GM23248 (cell line): ENCODE measurements around the gene PEMT. TPM values are rescaled to one million over a fixed set of nuclear protein-coding genes. Genes with fewer than 3 reads are reported as not detected.

Experiments
- DNase-seq: peaks from one replicate; pipeline ENCODE4 v3.0.0-alpha.2; 2015
- H2AFZ ChIP-seq: fragments of 200-600 bp; sonication (generic); 2 replicates; pipeline ENCODE4 v1.6.1; 2016; ENCODE audit warnings: antibody characterized with exemption
- H3F3A ChIP-seq: fragments of 200-600 bp; sonication (generic); 2 replicates; pipeline ENCODE4 v1.6.1; 2016; ENCODE audit warnings: mild to moderate bottlenecking, antibody characterized with exemption, mixed run types; ENCODE audit not compliant: insufficient read depth
- H3K27ac ChIP-seq: fragments of 200-600 bp; sonication (generic); 2 replicates; pipeline ENCODE4 v1.5.1; 2016; ENCODE audit warnings: mild to moderate bottlenecking
- H3K27me3 ChIP-seq: fragments of 200-600 bp; sonication (generic); replicated peaks from 2 replicates; pipeline ENCODE4 v1.6.1; 2016; ENCODE audit warnings: mild to moderate bottlenecking; ENCODE audit not compliant: insufficient read depth
- H3K36me3 ChIP-seq: fragments of 200-600 bp; sonication (generic); 2 replicates; pipeline ENCODE4 v1.6.1; 2016; ENCODE audit warnings: low read depth, mild to moderate bottlenecking
- H3K4me1 ChIP-seq: fragments of 200-600 bp; sonication (generic); 2 replicates; pipeline ENCODE4 v1.6.1; 2016; ENCODE audit warnings: mild to moderate bottlenecking; ENCODE audit not compliant: insufficient read depth
- H3K4me2 ChIP-seq: fragments of 200-600 bp; sonication (generic); one replicate; pipeline ENCODE4 v1.6.1; 2016; ENCODE audit warnings: mild to moderate bottlenecking; ENCODE audit not compliant: unreplicated experiment
- H3K4me3 ChIP-seq: fragments of 200-600 bp; sonication (generic); 2 replicates; pipeline ENCODE4 v1.5.1; 2016; ENCODE audit warnings: mild to moderate bottlenecking
- H3K79me2 ChIP-seq: fragments of 200-600 bp; sonication (generic); 2 replicates; pipeline ENCODE4 v1.6.1; 2016; ENCODE audit warnings: mild to moderate bottlenecking; ENCODE audit not compliant: insufficient read depth
- H3K9ac ChIP-seq: fragments of 200-600 bp; sonication (generic); 2 replicates; pipeline ENCODE4 v1.6.1; 2016; ENCODE audit warnings: mild to moderate bottlenecking
- H3K9me2 ChIP-seq: fragments of 200-600 bp; sonication (generic); 2 replicates; pipeline ENCODE4 v1.6.1; 2016; ENCODE audit warnings: mixed run types, mild to moderate bottlenecking, moderate library complexity; ENCODE audit not compliant: insufficient read depth
- H3K9me3 ChIP-seq: fragments of 200-600 bp; sonication (generic); one replicate; pipeline ENCODE4 v1.6.1; 2017; ENCODE audit warnings: low read depth
- H4K20me1 ChIP-seq: fragments of 200-600 bp; sonication (generic); 2 replicates; pipeline ENCODE4 v1.6.0; 2016; ENCODE audit not compliant: insufficient read depth
- EZH2 ChIP-seq: fragments of 200-600 bp; sonication (generic); IDR thresholded peaks from 2 replicates; pipeline ENCODE4 v1.6.1; 2018; ENCODE audit warnings: antibody characterized with exemption, mild to moderate bottlenecking; ENCODE audit not compliant: insufficient read depth, poor library complexity, severe bottlenecking
- EZH2phosphoT487 ChIP-seq: fragments of 200-600 bp; sonication (generic); IDR thresholded peaks from 2 replicates; pipeline ENCODE4 v1.6.1; 2018; ENCODE audit warnings: antibody characterized with exemption, moderate library complexity, mild to moderate bottlenecking, low read depth; ENCODE audit not compliant: insufficient read depth
- WGBS, 2 experiments: methylation state at CpG; one replicate each; pipeline ENCODE4 v1.1.6; 2015 to 2017; ENCODE audit warnings: low lambda C conversion rate in 2 of 2, low coverage in 1 of 2; ENCODE audit errors: missing lambda C conversion rate in 2 of 2; 5-methylcytosine and 5-hydroxymethylcytosine counted together
- in situ Hi-C: fragments of 300-500 bp; cut with MboI; formaldehyde crosslinking; loops from 2 replicates; pipeline ENCODE4 v1.15.0; 2020
- polyA plus RNA-seq: library from polyadenylated mRNA; unstranded; fragments of >200 nt; fragmentation: Nextera tagmentation; extraction: Ambion mirVana; gene quantifications from 2 replicates; pipeline ENCODE4 v1.2.1, GENCODE V29; 2016
- total RNA-seq: library from RNA; depleted of rRNA; stranded (reverse); fragments of >200 nt; shearing (Covaris generic); gene quantifications from 2 replicates; pipeline ENCODE4 v1.2.3, GENCODE V29; 2014

The PEMT gene
- total and polyA plus RNA-seq, 2 experiments from 2014 or later: 62.0 to 68.7 TPM

GRCh38 chr17:17564896-17565295 is 26.6 kb downstream of the PEMT start:
- H3K4me2 ChIP-seq: no peak overlapping the region
- no peak overlapping the region for H3K27ac ChIP-seq
- no peaks in the 10 kb centered on the region for H3K27me3 ChIP-seq
- H4K20me1 ChIP-seq: no peaks in the 10 kb centered on the region
- H3K9ac ChIP-seq: no peak overlapping the region
- no peaks in the 10 kb centered on the region for H3K9me2 ChIP-seq
- WGBS, 2 experiments: 90% methylated on average over 5 of the region's 5 CpGs
- no peak for TF ChIP-seq EZH2
- no peak for TF ChIP-seq EZH2phosphoT487
- H3K9me3 ChIP-seq: no peaks in the 10 kb centered on the region
- H3K4me1 ChIP-seq: no peaks in the 10 kb centered on the region
- H3K36me3 ChIP-seq: no peaks in the 10 kb centered on the region
- H3K4me3 ChIP-seq: no peak overlapping the region
- in situ Hi-C loops: no loop called here
- no peak overlapping the region for H2AFZ ChIP-seq
- no peaks in the 10 kb centered on the region for H3K79me2 ChIP-seq
- no peaks in the 10 kb centered on the region for H3F3A ChIP-seq
- DNase-seq: no peak

DNA sequence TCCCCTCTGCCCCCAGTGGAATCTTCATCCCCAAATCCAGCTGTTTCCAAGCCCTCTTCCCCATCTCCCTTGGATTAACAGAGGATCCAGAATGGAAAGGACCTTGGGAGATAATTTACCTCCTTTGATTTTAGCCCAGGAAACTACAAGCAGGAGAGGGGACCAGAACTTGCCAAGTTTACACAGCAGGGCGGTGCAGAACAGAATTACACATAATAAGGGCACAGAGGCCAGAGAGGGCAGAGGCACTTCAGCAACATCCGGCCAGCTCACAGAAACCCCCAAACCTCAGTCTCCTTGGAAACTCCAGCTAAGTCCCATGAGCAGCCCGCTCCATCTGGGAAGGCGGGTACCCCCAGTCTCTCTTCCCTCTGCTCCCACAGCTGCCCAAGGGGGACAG is 27.2 kb downstream of the PEMT start:
- in situ Hi-C loops: no loop called here
- Histone ChIP-seq H2AFZ (no peak overlapping the region), H3K9me2 (no peaks in the 10 kb centered on the region), H3K9ac (no peak overlapping the region), H3K4me1 (no peaks in the 10 kb centered on the region), H3K79me2 (no peaks in the 10 kb centered on the region), H4K20me1 (no peaks in the 10 kb centered on the region), H3F3A (no peaks in the 10 kb centered on the region), H3K9me3 (no peaks in the 10 kb centered on the region), H3K27ac (no peak overlapping the region), H3K4me2 (no peak overlapping the region), H3K4me3 (no peak overlapping the region), H3K27me3 (no peaks in the 10 kb centered on the region), H3K36me3 (no peaks in the 10 kb centered on the region)
- WGBS, 2 experiments: 96 to 99% methylated on average over 4 of the region's 4 CpGs
- no peak for TF ChIP-seq EZH2
- TF ChIP-seq EZH2phosphoT487: no peak
- no peak for DNase-seq

- H3K4me2 ChIP-seq: no peak overlapping the region
- no peaks in the 10 kb centered on the region for H3K27me3 ChIP-seq
- no peak overlapping the region for H3K4me3 ChIP-seq
- H3K9me3 ChIP-seq: no peaks in the 10 kb centered on the region
- no peaks in the 10 kb centered on the region for H3K36me3 ChIP-seq
- DNase-seq: no peak
- no peak overlapping the region for H3K9ac ChIP-seq
- WGBS, 2 experiments: 85% methylated on average over 13 of the region's 13 CpGs
- in situ Hi-C loops: no loop called here
- no peaks in the 10 kb centered on the region for H4K20me1 ChIP-seq
- H3K4me1 ChIP-seq: no peaks in the 10 kb centered on the region
- H2AFZ ChIP-seq: no peak overlapping the region
- no peaks in the 10 kb centered on the region for H3K79me2 ChIP-seq
- H3K9me2 ChIP-seq: no peaks in the 10 kb centered on the region
- no peak overlapping the region for H3K27ac ChIP-seq
- H3F3A ChIP-seq: no peaks in the 10 kb centered on the region
- TF ChIP-seq EZH2: no peak
These were observed 28.0 kb downstream of the PEMT start for GRCh38 chr17:17563530-17563929.

- Histone ChIP-seq H3K27me3 (no peaks in the 10 kb centered on the region), H3K9me3 (no peaks in the 10 kb centered on the region), H3K9me2 (no peaks in the 10 kb centered on the region), H4K20me1 (no peaks in the 10 kb centered on the region), H3K79me2 (no peaks in the 10 kb centered on the region), H3K36me3 (no peaks in the 10 kb centered on the region), H3K4me2 (no peak overlapping the region), H3K4me3 (no peak overlapping the region), H3F3A (no peaks in the 10 kb centered on the region), H3K27ac (no peak overlapping the region), H3K4me1 (no peaks in the 10 kb centered on the region), H3K9ac (no peak overlapping the region), H2AFZ (no peak overlapping the region)
- no peak for DNase-seq
- in situ Hi-C loops: no loop called here
- TF ChIP-seq EZH2 (no peak), EZH2phosphoT487 (no peak)
- 95 to 96% methylated on average over 14 to 15 of the region's 15 CpGs for WGBS, 2 experiments
These were observed 29.4 kb downstream of the PEMT start for GRCh38 chr17:17562146-17562511.
